ENCODE data around the gene TSHZ3.

The TSHZ3 gene, protein sequence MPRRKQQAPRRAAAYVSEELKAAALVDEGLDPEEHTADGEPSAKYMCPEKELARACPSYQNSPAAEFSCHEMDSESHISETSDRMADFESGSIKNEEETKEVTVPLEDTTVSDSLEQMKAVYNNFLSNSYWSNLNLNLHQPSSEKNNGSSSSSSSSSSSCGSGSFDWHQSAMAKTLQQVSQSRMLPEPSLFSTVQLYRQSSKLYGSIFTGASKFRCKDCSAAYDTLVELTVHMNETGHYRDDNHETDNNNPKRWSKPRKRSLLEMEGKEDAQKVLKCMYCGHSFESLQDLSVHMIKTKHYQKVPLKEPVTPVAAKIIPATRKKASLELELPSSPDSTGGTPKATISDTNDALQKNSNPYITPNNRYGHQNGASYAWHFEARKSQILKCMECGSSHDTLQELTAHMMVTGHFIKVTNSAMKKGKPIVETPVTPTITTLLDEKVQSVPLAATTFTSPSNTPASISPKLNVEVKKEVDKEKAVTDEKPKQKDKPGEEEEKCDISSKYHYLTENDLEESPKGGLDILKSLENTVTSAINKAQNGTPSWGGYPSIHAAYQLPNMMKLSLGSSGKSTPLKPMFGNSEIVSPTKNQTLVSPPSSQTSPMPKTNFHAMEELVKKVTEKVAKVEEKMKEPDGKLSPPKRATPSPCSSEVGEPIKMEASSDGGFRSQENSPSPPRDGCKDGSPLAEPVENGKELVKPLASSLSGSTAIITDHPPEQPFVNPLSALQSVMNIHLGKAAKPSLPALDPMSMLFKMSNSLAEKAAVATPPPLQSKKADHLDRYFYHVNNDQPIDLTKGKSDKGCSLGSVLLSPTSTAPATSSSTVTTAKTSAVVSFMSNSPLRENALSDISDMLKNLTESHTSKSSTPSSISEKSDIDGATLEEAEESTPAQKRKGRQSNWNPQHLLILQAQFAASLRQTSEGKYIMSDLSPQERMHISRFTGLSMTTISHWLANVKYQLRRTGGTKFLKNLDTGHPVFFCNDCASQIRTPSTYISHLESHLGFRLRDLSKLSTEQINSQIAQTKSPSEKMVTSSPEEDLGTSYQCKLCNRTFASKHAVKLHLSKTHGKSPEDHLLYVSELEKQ

DNA sequence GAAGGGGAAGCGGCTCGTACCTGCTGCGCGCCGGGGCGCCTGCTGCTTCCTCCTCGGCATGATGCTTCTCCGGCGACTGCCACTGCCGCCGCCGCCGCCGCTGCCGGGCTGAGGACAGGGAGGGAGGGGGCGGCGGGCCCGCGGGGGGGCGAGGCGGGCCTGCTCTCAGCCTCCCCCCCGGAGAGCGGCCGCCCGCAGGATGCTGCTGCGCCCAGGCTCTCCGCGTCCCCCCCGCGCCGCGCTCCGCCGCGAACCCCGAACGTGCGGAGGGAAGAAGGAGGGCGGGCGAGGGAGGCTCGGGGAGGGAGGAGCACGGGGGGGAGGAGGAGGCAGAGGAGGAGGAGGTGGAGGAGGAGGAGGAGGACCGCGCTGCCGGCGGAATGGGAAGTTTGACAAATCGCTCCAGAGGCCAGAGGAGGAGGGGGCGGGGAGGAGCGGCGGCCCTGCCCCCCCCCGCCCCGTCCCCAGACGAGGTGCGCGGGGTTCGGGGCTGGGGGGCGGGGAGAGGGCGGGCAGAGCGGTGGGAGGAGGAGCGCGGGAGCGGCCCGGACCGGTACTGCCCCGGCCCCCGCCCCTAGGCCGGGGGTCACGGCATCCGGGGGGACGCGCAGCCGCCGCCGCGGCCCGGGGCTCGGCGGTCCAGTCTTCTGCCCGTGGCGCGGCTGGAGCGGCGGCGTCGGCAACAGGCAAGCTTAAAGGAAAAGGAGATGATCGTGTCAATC is at the start of gene TSHZ3:
Gene TSHZ3, minus strand, starts transcription at position 277 of the 722 bp plus-strand sequence. Its CDS starts 217 bp downstream, at position 60.
- peak; percentile 56 for DNase-seq

DNA sequence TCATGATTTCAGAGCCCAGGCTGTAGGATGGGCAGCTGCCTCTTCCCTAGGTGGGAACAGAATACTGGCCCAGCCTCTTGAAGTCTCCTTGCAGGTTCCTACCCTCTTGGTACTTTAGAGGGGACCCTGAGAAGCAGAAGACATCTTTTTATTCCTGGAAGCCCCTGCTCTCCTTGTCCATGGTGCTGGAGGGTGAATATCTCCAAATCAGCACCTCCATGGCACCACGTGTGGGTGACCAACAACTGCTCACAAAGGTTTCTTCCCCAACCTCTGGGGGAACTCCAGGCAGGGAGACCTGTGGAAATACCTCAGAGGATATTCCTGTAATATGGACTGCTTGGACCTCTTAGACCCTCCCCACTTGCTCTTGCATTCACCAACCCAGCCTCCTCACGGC is 48.1 kb upstream of the TSHZ3 start:
- DNase-seq: no peak

DNA sequence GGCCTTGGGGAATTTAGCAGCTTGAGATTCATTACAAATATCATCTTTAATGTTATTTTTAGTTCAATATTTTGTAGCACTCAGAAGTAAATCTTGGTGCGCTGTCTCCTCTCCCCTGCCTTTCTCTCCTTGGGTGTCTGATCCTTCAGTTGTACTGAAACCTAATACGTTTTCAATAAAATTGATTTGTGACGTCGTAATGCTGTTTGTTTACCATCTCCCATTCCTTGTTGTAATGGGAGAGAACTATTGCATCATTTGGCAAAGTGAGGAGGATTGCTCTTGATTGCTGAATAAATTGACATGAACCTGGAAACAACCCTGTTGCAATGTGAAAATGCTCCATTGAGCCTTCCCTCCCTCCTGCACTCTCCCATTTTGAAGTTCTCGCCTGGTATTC is 43.2 kb upstream of the TSHZ3 start:
- DNase-seq: no peak

DNA sequence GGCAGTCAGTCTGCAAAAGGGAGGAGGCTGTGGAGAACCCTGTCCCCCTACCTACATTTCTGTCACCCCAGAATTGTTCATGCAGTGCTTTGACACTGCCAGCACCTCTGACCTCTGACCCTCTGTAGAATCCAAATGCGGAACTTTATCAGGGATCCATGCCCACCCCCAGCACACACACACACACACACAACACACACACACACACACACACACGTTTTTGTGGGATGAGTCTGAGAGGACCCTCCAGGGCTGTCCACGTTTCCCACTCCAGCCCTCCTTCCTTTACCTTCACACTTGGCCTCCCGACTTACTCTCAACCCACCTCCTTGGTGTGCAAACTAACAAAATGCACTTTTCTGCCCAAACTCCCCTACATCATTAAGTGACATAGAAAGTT is 42.3 kb upstream of the TSHZ3 start:
- DNase-seq: no peak

DNA sequence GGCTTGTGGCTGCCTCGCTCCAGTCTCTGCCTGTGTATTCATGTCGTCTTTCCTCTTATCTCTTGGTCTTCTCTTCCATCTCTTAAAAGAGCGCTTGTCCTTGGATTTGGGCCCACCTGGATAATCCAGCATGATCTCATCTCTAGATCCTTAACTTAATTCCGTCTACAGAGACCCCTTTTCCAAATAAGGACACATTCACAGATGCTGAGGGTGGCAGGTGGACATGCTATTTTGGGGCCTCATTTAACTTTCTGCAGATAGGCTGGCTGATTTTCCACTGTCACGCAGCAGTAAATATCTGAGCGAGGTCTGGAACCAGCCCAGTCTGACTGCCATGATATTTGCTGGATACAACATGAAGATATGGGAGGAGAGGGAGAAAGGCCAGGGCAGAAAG is 41.5 kb upstream of the TSHZ3 start:
- no peak for DNase-seq

DNA sequence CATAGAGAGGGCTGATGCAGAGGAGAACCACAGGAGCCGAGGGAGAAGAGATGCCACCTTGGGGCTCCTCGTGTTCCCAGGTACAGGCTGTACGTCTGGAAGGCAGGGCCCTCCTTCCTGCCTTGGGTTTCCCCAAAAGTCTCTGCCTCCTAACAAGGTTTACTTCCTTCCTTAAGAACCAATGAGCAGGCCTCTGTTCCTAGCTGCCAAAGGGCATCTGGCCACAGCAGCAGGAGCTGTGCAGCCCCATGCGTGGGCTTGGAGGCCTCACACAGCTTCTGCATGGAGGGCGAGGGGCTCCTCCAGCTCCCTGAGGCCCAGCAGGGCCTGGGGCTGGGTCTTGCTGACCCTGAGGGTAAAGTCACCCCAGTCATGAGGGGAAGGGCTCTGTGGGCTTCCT is 40.6 kb upstream of the TSHZ3 start:
- DNase-seq: no peak

DNA sequence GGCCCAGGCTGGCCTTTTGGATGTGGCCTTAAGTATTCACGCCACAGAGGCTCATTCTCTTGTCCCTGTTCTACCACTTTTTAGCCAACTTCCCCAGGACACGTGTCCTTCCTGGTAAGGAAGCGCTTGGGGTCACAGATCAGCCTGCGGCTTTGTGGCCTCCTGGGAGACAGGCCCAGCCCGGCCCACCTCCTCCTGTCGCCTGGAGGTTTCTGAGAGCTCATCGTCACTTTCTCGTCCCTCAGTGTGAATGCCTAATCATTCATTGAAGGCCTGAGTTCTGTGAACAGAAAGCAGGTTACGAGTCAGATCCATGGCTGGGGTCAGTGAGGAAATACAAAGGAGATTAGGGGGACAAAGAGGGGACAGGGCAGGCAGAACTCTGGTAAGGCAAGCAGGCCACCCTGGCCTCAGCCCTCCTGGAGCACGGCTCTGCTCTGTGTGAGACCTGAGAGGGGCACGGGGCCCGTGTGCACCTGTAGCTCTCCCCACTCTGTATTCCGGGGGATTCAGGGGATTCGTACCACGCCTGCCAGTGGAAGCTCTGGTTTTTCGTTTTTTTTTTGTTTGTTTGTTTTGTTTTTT is 38.6 kb upstream of the TSHZ3 start:
- DNase-seq: no peak

DNA sequence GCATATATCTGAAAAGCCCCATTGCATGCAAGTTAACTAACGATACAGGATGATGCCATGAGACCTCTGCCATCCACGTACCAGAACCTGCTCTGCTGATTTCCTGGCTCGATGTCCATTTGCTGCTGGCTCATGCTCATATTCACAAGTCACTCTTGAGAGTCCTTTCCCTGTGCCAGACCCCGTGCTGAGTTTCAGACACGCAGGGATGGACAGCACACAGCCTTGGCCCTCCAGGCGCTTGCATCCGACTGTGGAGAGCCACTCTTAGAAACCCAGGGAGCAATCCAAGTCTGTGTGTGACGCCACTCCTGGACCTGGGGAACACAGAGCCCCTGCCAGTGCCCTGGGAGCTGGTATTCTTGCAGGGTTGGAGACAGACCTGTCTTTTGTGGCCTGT is 37.6 kb upstream of the TSHZ3 start:
- DNase-seq: no peak

DNA sequence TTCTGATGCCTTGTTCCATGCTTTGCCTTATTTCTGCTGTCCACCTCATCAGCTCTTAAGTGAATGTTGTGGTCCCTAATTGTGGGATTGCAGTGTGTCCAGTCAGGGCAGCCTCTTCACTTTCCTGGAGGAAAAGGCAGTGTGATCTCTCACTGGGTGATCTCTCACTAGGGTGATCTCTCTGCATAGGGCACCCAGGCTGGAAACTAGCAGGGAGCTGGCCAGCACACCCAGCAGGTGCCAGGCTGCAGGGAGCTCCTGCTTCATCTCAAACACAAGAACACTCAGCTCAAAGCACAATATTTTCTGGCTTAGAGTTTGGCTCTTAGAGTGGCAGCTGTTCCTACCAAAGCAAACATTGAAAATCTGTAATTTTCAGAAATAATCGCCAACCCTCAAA is 36.5 kb upstream of the TSHZ3 start:
- no peak for DNase-seq

DNA sequence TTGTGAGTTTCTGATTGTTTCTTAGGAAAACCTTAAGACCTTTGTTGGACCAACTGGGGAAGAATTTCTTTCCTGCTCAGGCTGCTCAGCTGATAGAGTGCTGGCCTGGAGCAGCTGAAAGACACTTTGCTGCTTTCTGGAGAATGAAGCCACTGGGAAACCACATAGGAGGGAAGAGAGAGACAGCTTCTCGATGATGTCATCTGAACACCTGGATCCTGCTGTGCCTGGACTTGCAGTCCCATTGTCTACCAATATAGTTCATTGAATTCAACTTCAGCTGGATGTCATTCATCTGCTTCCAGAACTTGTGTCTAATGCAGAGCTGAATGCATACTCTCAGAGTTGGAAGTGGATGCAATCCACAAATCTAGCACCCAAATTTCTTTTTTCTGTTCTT is 34.3 kb upstream of the TSHZ3 start:
- no peak for DNase-seq

DNA sequence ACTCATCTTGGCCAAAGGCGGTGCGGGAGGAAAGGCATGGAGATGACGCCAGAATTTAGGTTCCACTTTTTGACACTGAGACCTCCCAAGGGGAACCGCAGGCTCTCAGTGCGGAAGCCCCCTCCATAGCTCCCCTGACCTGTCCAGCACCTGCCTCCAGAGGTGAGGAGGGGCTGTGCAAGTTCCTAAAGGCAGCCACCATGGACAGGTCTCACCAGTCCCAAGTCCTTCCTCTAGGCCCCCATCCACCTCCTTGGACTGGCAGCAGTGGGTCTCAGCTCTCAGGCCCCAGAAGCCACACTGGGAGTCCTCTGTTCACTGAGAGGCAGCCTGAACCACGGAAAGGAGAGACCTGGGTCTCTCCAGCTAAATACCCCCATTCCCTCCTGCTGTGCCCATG is 31.6 kb upstream of the TSHZ3 start:
- no peak for DNase-seq

DNA sequence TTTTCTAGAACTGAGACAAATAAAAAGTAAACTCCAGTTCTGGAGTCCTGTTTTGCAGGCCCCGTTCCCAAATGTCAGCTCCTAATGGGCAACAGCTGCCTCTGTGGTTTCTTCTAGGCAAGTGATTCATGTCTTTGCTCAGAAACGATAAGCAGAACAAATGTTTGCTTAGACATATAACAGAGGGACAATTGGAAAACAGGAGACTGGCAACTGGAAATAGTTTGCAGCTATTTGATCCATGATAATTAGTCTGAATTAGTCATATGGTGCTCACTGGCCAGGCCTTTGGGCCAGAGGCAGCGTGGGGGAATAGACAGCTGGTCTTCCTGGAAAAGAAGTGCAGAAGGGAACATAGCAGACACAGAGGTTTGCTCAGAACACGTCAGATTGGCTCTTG is 29.2 kb upstream of the TSHZ3 start:
- DNase-seq: no peak

DNA sequence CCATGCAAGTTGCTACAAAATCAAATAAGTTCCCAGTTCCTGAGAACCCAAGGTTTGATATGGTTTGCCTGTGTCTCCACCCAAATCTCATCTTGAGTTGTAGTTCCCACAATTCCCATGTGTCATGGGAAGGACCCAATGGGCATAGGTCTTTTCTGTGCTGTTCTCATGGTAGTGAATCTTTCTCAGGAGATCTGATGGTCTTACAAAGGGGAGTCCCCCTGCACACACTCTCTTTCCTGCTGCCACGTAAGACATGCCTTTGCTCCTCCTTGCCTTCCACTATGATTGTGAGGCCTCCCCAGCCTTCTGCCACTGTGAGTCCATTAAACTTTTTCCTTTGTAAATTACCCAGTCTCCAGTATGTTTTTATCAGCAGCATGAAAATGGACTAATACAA is 28.5 kb upstream of the TSHZ3 start:
- no peak for DNase-seq

DNA sequence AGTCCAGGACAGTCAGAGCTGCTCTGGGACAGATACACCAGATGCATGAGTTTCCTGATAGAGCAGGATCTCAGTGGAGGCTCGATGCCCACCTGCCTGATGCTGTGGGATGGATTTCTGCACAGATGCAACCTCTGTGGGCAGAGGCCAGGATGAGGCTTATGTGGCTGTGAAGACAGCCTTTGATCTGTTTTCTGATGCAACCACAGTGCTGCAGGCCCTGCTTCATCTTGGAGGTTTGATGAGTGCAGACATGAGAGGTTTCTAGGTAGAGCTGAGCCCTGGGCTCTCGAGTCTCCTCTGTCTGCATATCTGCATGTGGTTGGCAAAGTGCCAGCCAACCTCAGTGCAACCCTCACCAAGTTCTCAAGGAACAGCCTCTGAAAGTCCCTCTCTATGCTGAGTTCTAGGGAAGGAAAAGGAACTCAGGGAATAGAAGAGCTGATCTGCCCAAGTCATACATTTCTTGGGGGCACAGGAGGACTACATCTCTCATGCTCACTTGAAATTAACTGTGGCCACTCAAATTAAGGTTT is 23.1 kb upstream of the TSHZ3 start:
- DNase-seq: no peak

DNA sequence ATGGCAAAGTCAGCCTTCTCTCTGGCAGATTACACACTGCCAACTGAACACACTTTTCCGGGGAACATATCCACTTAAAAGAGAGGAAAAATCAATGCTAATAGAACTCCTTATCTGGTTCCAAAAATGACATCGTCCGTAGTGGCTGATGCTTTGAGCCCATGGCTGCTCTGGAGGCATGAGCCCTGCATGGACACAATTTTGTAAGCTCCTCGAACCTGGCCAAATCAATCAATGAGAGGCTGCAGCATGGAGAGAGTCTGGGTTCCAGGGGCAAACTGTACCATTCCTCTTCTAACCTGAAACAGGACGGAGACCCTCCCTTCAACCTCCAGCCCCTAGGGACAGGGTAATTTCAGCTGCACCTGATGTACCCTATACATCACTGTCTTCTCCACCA is 21.0 kb upstream of the TSHZ3 start:
- DNase-seq: no peak

DNA sequence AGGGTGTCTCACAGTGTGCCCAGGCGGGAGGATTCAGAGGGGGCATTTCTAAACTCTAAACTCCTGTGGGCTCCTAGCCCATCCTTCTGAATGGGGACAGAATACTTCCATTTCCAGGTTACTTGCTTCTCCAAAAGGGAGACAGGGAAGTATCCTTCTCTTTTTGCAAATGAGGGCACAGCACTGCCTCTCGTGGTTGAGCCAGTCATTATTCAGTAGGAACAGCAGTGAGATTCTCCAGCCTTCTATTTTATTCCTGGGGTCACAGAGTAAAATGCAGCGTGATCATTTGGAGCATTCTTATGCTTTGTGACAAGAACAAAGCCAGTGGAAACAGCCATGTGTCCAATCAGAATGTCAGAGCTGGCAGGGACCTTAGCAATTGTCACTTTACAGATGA is 15.7 kb upstream of the TSHZ3 start:
- no peak for DNase-seq

DNA sequence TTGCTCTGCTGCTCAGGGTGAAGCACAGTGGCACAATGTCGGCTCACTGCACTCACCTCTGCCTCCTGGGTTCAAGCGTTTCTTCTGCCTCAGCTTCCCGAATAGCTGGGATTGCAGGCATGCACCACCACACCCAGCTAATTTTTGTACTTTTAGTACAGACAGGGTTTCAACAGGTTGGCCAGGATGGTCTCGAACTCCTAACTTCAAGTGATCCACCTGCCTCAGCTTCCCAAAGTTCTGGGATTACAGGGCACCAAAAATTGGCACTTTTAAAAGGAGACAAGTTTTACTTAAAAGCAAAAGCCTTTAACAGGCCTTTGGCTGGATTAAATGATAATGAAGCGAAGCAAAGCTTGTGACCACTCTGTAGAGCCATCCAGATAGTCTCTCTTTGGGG is 12.5 kb upstream of the TSHZ3 start:
- no peak for DNase-seq

DNA sequence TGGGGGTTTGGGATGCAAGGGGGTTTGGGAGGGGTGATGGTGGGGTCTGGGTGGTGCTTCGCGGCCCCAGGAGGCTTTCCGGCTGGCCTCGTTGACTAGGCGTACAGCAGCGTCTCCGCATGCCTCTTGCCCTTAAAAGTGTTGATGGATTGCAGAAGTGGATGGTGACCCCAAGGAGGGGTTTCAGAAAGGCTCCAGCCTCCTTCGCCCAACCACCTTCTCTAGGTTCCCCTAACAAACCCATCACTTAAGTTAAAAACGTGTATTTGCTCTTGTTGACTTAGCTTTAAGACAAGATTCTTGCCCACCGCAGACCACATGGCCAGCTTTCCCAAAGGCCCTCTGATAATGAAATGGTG is 8.1 kb upstream of the TSHZ3 start:
- DNase-seq: no peak

DNA sequence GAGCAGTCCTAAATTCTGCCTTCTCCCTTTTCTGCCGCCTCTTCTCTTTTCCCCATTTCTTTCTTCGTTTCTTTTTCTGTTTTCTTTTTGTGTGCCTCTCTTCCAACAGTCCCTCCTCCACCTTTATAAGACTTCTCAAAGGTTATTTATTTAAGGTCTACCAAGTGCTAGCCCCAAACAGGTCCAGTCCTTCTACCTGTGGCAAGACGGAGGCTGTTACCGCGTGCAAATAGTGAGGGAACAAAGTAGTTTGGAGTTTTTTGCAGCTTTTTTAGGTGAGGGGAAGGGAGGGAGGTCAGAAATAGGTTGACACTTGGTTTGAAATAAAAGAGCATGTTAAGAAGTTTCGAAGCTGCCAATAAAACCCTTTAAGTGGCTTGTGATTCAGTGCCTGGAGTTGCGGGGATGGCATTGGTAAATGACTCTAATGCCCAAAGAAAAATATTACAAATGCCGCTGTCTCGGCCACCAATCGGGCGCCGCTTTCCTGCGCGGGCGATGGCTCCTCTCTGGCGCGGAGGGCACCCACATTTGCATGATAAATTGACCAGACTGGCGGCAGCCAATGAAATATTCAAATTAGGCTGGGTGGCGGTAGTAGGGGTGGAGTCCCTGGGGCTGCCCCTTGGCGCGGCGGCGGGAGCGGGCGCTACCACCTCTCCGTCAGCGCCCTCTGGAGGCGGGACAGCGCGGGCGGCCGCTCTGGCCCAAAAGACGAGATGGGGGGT is 7.5 kb upstream of the TSHZ3 start:
- peak; percentile 23 for DNase-seq

DNA sequence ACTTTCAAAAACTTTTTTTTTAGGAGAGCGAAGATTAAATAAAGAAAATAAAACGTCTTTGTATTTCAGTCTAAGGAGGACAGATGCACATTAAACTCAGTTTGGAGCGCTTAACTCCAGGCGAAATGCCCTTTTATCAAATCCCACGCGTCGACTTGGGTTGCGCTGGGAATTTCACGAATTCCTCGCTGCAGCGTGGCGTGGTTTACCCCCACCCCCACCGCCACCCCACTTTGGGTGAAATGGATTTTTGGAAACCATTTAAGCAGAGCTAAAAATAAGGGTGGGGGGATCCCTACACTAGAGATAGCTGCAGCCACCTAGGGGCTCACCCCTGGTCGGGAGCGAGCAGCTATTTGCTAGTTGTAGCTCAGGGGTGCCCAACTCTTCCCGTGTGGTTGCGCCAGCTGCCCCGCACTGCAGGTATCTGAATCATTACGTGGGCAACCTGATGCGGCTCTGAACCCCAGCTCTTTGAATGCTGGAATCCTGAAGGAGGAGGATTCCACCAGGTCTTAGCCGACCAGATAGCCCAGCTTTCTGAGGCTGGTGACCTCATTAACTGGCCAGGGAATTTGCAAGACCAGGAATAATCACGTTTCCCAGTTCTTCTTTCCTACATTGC is 6.5 kb upstream of the TSHZ3 start:
- DNase-seq: no peak
